Pancreas (tissue), 10 donors: Measurements from ENCODE around the gene ERRFI1. TPM values are rescaled to one million over a fixed set of nuclear protein-coding genes. Genes with fewer than 3 reads are reported as not detected.
"Not testable (repeated sequence)": the region's sequence is repeated elsewhere in the genome, so short reads cannot be mapped to it uniquely, and the experiment has no call there.

Experiments
- ATAC-seq, 4 donors: fragments of 200-7000 bp; cut with Tn5 transposase; one replicate each; pipeline versions ENCODE4 v1.8.0 to v1.9.1; 2020; ENCODE audit warnings: mild to moderate bottlenecking in 4 of 4, moderate library complexity in 4 of 4
- DNase-seq, 6 donors: peaks; one replicate each; pipeline ENCODE4 v3.0.0-alpha.2; 2020
- FAIRE-seq: peaks from 2 replicates; lab custom pipeline; 2012; peaks lifted over from hg19 to GRCh38; lab: Jason Lieb, UNC
- H3K27ac ChIP-seq, 4 donors: fragments of 200-600 bp; sonication (generic); 1 replicate in 3 of 4; 2 replicates in 1 of 4; pipeline versions ENCODE4 v1.5.0 to v1.8.0; 2020
- H3K27me3 ChIP-seq, 4 donors: fragments of 200-600 bp; one replicate each; pipeline ENCODE4 v1.8.0; 2021
- H3K36me3 ChIP-seq, 3 donors: fragments of 200-600 bp; sonication (generic) in 1 of 3; one replicate each; pipeline versions ENCODE4 v1.5.0 to v1.8.0; 2020 to 2021
- H3K4me1 ChIP-seq, 3 donors: fragments of 200-600 bp; one replicate each; pipeline ENCODE4 v1.8.0; 2021
- H3K4me3 ChIP-seq, 4 donors: fragments of 200-600 bp; sonication (generic) in 2 of 4; one replicate each; pipeline versions ENCODE4 v1.5.0 to v1.8.0; 2020 to 2021
- H3K9me3 ChIP-seq, 4 donors: fragments of 200-600 bp; one replicate each; pipeline ENCODE4 v1.8.0; 2021
- CTCF ChIP-seq, 4 donors: fragments of 200-600 bp; sonication (generic) in 3 of 4; IDR thresholded peaks; one replicate each; pipeline versions ENCODE4 v1.5.0 to v1.8.0; 2021; ENCODE audit warnings: antibody characterized with exemption in 4 of 4
- WGBS, 2 donors: extraction: QIAGEN DNeasy Blood & Tissue Kit; methylation state at CpG; one replicate each; pipeline ENCODE4 v1.1.7; 2013; 5-methylcytosine and 5-hydroxymethylcytosine counted together
- intact Hi-C, 3 donors: fragments of 100-400 bp; cut with DNase I; formaldehyde crosslinking; loops; one replicate each; pipeline versions ENCODE4 v1.11.1 to v1.14.2; 2022
- polyA plus RNA-seq, 2 donors: library from polyadenylated mRNA; stranded (reverse); fragments of 200-250 nt; gene quantifications; one replicate each; pipeline ENCODE4 v1.2.3, GENCODE V29; 2013
- total RNA-seq, 6 donors: library from RNA; stranded (reverse); fragmentation: NEBNext Ultra II Directional in 4 of 6; extraction: Animal tissue kit (Norgen Biotek cat#: 25700) in 4 of 6; gene quantifications; one replicate each; pipeline versions ENCODE4 v1.2.1 to v1.2.4, GENCODE V29; 2021 to 2023
- donor health status: healthy with polysubstance abuse.
- donor health status: DM: no; HTN: no; CAD: no; lungs with moderate emphysema.
- donor health status: DM: no; HTN: no; CAD: no.
- donor health status: control.
- donor health status: control.
- donor health status: Bipolar disorder and iron deficiency.
- donor health status: DM: yes; HTN: yes; CAD: no.
- donor health status: DM: no; HTN: no; CAD: no.
- donor health status: DM: no; HTN: no; CAD: no.
- donor health status: DM: yes; HTN: yes; CAD: no.

The ERRFI1 gene
- total and polyA plus RNA-seq, 8 donors, result 36.4 to 392 (median 101) TPM

GRCh38 chr1:8061210-8061609, 35.1 kb upstream of the ERRFI1 start:
- peak; percentile 90 to 96 (median 94) for ATAC-seq

GRCh38 chr1:8059161-8059622, 33.1 kb upstream of the ERRFI1 start:
- Histone ChIP-seq H3K27me3 (no peaks in the 10 kb centered on the region), H3K36me3 (no peaks in the 10 kb centered on the region), H3K27ac (no peak overlapping the region), H3K4me3 (no peak overlapping the region), H3K4me1 (peaks cover 10 to 17% (median 12%) of the 10 kb centered on the region in 3 donors), H3K9me3 (no peaks in the 10 kb centered on the region)
- TF ChIP-seq CTCF (IDR thresholded peaks at IDR 0.05), result no peak
- intact Hi-C loops, result no loop called here
- WGBS, 2 donors, result 93 to 94% methylated on average over 6 of the region's 6 CpGs
- no peak for ATAC-seq
- no peak for DNase-seq
- no peak for FAIRE-seq

More at GRCh38 chr1:8061210-8061609, 35.1 kb upstream of the ERRFI1 start:
- peaks cover 10 to 17% (median 12%) of the 10 kb centered on the region in 3 donors for H3K4me1 ChIP-seq
- FAIRE-seq (no peak), DNase-seq (peak in 3 of 6 donors; percentile 50 to 66 (median 56))
- no peak for TF ChIP-seq CTCF (IDR thresholded peaks at IDR 0.05)
- no peaks in the 10 kb centered on the region for H3K27me3 ChIP-seq
- no peak overlapping the region for H3K4me3 ChIP-seq
- no peaks in the 10 kb centered on the region for H3K36me3 ChIP-seq
- H3K27ac ChIP-seq, result peak overlapping the region in 2 of 4 donors; percentile 51 to 55
- intact Hi-C loops, result no loop called here
- no peaks in the 10 kb centered on the region for H3K9me3 ChIP-seq

- FAIRE-seq, H3K4me3 ChIP-seq, H3K27ac ChIP-seq, H3K9me3 ChIP-seq, H3K36me3 ChIP-seq, intact Hi-C loops, ATAC-seq, DNase-seq, H3K27me3 ChIP-seq: not testable (repeated sequence)
- peaks cover 10 to 17% (median 12%) of the 10 kb centered on the region in 3 donors for H3K4me1 ChIP-seq
- WGBS, 2 donors, result 96% methylated on average over 7 of the region's 7 CpGs
Observed at GRCh38 chr1:8057779-8058178, 31.7 kb upstream of the ERRFI1 start.

GRCh38 chr1:8055973-8056372, 29.9 kb upstream of the ERRFI1 start:
- ATAC-seq (peak in 1 of 4 donors; percentile 28), FAIRE-seq (no peak), DNase-seq (no peak)
- H3K9me3 ChIP-seq, result no peaks in the 10 kb centered on the region
- no peaks in the 10 kb centered on the region for H3K36me3 ChIP-seq
- no peak overlapping the region for H3K27ac ChIP-seq
- H3K4me3 ChIP-seq, result no peak overlapping the region
- no peaks in the 10 kb centered on the region for H3K27me3 ChIP-seq
- peaks cover 3 to 5% (median 3%) of the 10 kb centered on the region in 3 donors for H3K4me1 ChIP-seq
- WGBS, 2 donors, result 89 to 92% methylated on average over 4 of the region's 4 CpGs
- intact Hi-C loops, result no loop called here
- no peak for TF ChIP-seq CTCF (IDR thresholded peaks at IDR 0.05)

GRCh38 chr1:8053878-8054567, 27.9 kb upstream of the ERRFI1 start:
- 56 to 66% methylated on average over 5 of the region's 5 CpGs for whole genome bisulfite sequencing, 2 donors
- Histone ChIP-seq H3K4me3 (no peak overlapping the region), H3K36me3 (no peaks in the 10 kb centered on the region), H3K9me3 (no peaks in the 10 kb centered on the region), H3K4me1 (peaks cover 0 to 3% (median 0%) of the 10 kb centered on the region in 3 donors), H3K27ac (no peak overlapping the region), H3K27me3 (no peaks in the 10 kb centered on the region)
- ATAC-seq, result no peak
- no peak for FAIRE-seq
- intact Hi-C loops, result no loop called here
- no peak for TF ChIP-seq CTCF (IDR thresholded peaks at IDR 0.05)
- no peak for DNase-seq
